LNCAP (cell line): ENCODE data around the gene CMTM5.

Source experiments
- CTCF ChIP-seq: fragments of 450-650 bp; IDR thresholded peaks from 2 replicates; pipeline ENCODE4 v1.5.1; 2017; ENCODE audit warnings: mild to moderate bottlenecking

CMTM5 gene

GRCh38 chr14:23382276-23382675 lies 5.4 kb downstream of the CMTM5 start:
- no peak for TF ChIP-seq CTCF

- no peak for TF ChIP-seq CTCF
Observed at GRCh38 chr14:23382731-23383440, 6.0 kb downstream of the CMTM5 start.

- TF ChIP-seq CTCF, result no peak
Observed at GRCh38 chr14:23384364-23385080, 7.7 kb downstream of the CMTM5 start.

GRCh38 chr14:23385244-23385641 lies 8.4 kb downstream of the CMTM5 start:
- TF ChIP-seq CTCF, result no peak

- TF ChIP-seq CTCF, result no peak
Observed at GRCh38 chr14:23385642-23386265, 8.9 kb downstream of the CMTM5 start.

GRCh38 chr14:23386999-23387398 lies 10.2 kb downstream of the CMTM5 start:
- no peak for TF ChIP-seq CTCF

- no peak for TF ChIP-seq CTCF
Observed at GRCh38 chr14:23387916-23388882, 11.4 kb downstream of the CMTM5 start.
